NCI-H2081 treated with DMSO at 0.1 percent for 48 hours (cell line): Measurements from ENCODE around the gene FAM118A.
"Not testable (repeated sequence)": the region's sequence is repeated elsewhere in the genome, so short reads cannot be mapped to it uniquely, and the experiment has no call there.

ENCODE experiments used
- DNase-seq: peaks from one replicate; lab custom pipeline; 2025; lab: John Stamatoyannopoulos, UW

The FAM118A gene

GRCh38 chr22:45309422-45310227 is at the start of gene FAM118A:
FAM118A (plus strand) TSS chr22:45309934; CDS start chr22:45322380, 12,446 bp downstream.
- DNase-seq = peak; percentile 42

DNA sequence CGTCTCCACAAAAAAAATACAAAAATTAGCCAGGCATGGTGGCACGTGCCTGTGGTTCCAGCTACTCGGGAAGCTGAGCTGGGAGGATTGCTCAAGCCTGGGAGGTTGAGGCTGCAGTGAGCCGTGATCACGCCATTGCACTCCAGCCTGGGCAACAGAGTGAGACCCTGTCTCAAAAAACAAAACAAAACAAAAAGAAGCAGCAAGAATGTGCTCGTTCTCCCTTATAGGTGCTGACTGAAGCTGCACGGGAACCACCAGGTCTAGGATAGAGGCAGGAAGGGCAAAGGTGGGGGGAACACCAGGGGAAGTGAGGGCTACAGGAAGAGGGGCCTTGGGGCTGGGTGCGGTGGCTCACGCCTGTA is 49.4 kb upstream of the FAM118A start:
- DNase-seq = not testable (repeated sequence)

GRCh38 chr22:45261407-45262088 is 48.2 kb upstream of the FAM118A start:
- no peak for DNase-seq

- DNase-seq = no peak
Observed at GRCh38 chr22:45262195-45262930, 47.4 kb upstream of the FAM118A start.

GRCh38 chr22:45262931-45263462 is 46.7 kb upstream of the FAM118A start:
- DNase-seq = no peak

GRCh38 chr22:45263463-45264269 is 46.1 kb upstream of the FAM118A start:
- DNase-seq = no peak

- DNase-seq = no peak
Observed at GRCh38 chr22:45265535-45265934, 44.2 kb upstream of the FAM118A start.

DNA sequence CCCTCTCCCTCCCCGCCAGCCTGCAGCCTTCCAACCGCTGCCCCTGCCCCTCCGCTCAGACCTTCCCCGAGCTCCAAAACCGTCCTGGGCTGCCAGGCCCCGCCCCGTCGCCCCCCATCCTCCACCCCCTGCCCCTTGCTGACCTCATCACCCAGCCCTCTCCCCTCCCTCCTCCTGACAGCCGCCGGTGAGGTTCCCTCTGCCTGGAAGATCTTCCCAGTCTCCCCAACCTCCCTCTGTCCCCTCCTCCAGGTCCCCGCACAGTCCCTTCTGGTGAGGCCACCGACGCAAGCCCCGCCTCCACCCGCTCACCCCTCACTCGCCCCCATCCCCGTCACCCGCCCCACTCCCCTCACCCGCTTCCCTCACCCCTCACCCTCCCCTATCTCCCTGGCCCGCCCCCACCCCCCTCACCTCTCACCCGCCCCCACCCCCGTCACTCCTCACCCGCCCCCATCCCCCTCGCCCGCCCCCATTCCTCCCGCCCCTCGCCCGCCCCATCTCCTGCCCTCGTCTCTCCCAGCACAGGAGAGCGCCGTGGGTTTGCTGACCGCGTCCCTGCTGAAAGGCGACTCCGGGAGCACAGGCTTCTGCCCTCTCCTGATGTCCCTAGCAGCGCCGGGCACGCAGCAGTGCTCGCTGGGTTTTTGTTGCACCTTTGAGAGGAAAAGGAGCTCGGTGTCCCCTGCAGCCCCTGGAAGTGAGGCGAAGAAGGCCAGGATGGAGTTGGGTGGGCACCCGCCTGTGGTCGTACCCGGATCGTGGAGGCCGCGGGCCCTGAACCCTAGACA is 41.4 kb upstream of the FAM118A start:
- DNase-seq = no peak

GRCh38 chr22:45268958-45269844 is 40.5 kb upstream of the FAM118A start:
- no peak for DNase-seq

- DNase-seq = no peak
Observed at GRCh38 chr22:45270095-45271020, 39.4 kb upstream of the FAM118A start.

DNA sequence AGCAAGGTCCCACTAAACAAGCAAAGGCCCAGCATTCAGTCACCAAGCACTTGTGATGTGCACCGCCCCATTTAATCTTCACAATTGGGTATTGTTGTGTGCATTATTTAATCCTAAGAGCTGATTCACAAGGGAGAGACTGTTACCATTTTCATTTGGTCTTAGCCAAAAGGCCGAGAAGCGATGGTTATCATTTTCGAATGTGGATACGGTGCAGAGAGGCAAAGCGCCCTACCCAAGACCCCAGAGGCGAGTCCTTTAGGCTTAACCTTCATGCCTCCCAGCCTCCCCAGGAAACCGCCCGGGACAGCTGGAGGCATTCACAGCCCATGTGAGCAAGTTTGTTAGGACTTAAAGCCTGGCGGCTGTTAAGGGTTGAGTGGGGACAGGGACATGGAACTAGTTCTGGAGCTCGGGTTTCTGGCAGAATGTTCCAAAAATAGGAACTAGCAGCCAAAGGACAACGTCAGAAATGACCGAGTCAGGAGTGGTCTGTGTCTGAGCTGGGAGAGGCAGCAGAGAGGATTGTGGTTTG is 38.0 kb upstream of the FAM118A start:
- no peak for DNase-seq

DNA sequence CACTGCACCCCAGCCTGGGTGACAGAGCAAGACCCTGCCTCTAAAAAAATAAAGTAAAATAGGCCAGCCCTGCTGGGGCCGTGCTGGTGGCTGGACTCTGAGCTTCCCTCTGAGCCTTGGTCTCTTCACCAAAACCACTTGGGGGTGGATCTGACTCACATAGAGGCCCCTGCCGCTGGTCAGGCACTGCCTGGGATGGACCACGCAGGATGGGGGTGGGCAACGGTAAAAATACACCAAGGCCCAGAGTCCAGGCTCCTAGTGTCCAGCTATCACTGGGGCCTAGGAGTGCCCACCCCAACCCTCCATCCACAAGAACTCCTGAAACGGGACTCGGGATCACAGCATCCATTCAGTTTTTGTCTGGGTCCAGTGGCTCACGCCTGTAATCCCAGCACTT is 37.2 kb upstream of the FAM118A start:
- no peak for DNase-seq

GRCh38 chr22:45273452-45274075 is 36.2 kb upstream of the FAM118A start:
- DNase-seq = no peak

- no peak for DNase-seq
Observed at GRCh38 chr22:45276507-45277105, 33.1 kb upstream of the FAM118A start.

DNA sequence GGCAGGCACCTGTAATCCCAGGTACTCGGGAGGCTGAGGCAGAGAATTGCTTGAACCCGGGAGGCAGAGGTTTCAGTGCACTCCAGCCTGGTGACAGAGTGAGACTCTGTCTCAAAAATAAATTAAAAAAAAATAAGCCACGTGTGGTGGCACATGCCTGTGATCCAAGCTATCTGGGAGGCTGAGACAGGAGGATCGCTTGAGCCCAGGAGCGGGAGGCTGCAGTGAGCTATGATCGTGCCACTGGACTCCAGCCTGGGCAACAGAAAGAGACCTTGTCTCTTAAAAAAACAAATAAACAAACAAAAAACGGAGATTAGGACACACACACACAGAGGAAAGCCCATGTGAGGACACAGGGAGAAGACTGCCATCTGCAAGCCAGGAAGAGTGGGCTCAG is 32.0 kb upstream of the FAM118A start:
- not testable (repeated sequence) for DNase-seq

DNA sequence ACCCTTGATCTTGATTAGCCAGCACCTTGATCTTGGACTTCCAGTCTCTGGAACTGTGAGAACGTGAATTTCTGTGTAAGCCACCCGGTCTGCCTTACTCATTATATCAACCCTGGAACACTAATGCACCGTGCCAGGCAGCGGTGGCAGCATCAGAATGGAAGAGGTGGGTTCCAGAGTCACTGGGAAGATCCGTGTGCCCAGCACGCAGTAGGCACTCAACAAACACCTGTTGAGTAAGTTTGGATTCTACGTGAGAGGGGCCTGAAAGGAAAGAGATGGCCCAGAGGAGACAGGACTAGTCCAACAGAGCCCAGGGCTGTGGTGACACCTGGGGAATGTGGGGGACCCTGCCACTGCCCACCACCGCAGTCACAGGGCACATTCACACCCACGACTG is 31.6 kb upstream of the FAM118A start:
- no peak for DNase-seq

DNA sequence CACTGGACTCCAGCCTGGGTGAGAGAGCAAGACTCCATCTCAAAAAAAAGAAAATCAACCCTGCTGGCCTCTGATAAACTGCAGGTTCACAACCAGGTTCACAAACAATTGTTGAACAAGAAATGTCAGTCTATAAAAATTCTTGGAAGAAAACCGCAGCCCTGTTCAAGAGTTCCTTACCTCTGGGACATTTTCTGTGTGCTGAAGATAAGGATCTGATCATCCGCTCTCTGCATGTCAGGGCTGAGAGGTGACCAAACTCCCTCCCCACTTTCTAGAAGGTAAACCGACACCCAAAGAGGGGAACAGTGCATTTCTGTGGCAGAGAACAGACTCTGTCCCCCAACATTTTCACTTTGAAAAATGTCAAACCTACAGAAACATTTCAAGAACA is 29.1 kb upstream of the FAM118A start:
- DNase-seq = no peak

DNA sequence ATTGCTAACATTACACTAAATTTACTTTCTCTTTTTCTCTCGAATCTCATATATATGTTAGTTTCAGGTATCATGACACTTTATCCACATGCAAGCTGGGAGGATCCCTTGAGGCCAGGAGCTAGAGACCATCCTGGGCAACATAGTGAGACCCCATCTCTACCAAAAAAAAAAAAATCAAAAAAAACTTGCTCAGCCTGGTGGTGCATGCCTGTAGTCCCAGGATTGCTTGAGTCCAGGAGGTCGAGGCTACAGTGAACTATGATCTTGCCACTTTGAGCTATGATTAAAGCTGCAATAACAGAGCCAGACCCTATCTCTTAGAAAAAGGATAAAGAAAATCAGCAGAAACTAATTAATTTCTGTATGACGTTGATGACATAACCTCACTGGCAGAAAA is 28.7 kb upstream of the FAM118A start:
- no peak for DNase-seq
